Mucosa of rectum (tissue), 2 donors: Measurements from ENCODE around the gene OPCML.

Experiments used
- H3K27ac ChIP-seq, 2 donors: one replicate each; pipeline ENCODE4 v1.7.0; 2013; ENCODE audit warnings: inconsistent platforms in 2 of 2, low read depth in 2 of 2, low read length in 2 of 2
- H3K27me3 ChIP-seq, 2 donors: one replicate each; pipeline ENCODE4 v1.7.0; 2013; ENCODE audit warnings: low read length in 2 of 2; ENCODE audit not compliant: control insufficient read depth in 2 of 2, insufficient read depth in 2 of 2
- H3K36me3 ChIP-seq, 2 donors: one replicate each; pipeline ENCODE4 v1.7.0; 2013; ENCODE audit warnings: low read length in 2 of 2; ENCODE audit not compliant: control insufficient read depth in 2 of 2, insufficient read depth in 2 of 2
- H3K4me1 ChIP-seq, 2 donors: one replicate each; pipeline ENCODE4 v1.7.0; 2013; ENCODE audit warnings: low read length in 2 of 2, mild to moderate bottlenecking in 1 of 2; ENCODE audit not compliant: control insufficient read depth in 2 of 2, insufficient read depth in 2 of 2
- H3K4me3 ChIP-seq, 2 donors: one replicate each; pipeline ENCODE4 v1.7.0; 2013; ENCODE audit warnings: low read length in 2 of 2
- H3K9ac ChIP-seq, 2 donors: one replicate each; pipeline ENCODE4 v1.7.0; 2013; ENCODE audit warnings: low read length in 2 of 2, low read depth in 1 of 2, mild to moderate bottlenecking in 1 of 2
- H3K9me3 ChIP-seq, 2 donors: one replicate each; pipeline ENCODE4 v1.7.0; 2013; ENCODE audit warnings: low read length in 2 of 2; ENCODE audit not compliant: control insufficient read depth in 2 of 2
- donor health status: healthy.
- donor health status: Normal muscosa, but diverticular disease.

The OPCML gene

DNA sequence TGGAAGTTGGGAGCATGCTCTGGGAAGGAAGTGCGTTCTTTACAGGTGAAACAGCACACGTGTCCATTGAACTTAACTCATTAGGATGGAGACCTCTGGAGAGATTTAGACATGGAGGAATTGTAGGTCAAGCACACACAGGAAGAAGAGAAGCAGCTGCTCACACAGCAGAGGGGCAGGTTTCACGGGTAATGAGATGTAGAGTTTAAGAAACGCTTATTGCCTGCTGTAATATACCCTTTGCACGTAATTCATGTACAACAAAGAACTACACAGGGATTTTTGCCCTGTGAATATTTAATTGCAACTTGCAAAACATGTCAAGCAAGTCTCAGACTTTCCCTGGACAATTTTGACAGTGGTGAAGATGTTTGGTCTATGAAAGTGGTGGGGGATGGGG is 508.0 kb downstream of the OPCML start:
- H3K27me3 ChIP-seq, result no peaks in the 10 kb centered on the region

DNA sequence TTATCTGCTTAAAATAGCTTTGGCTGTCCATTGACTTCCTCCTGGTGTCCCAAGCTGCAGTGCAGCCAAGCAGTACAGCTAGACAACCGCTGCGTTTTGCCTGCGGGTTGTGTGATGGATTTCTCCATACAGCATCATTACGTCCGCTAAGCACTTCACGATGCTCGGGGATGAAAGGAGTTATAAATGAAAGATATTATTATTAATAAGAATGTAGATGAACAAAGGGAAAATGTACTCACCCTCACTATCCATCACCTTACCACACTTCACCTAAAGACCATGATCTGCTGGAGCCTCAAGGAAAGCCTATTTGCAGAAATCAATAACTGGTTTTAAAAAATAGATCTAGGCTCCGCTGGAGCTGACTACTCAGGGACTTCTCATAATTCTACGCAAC is 509.1 kb downstream of the OPCML start:
- Histone ChIP-seq H3K27me3 (no peaks in the 10 kb centered on the region), H3K36me3 (no peaks in the 10 kb centered on the region), H3K9ac (no peak overlapping the region), H3K27ac (no peak overlapping the region), H3K4me1 (no peaks in the 10 kb centered on the region), H3K9me3 (peaks cover 0 to 5% of the 10 kb centered on the region in 2 donors), H3K4me3 (no peak overlapping the region)

More for the DNA sequence above, 508.0 kb downstream of the OPCML start:
- Histone ChIP-seq H3K27ac (no peak overlapping the region), H3K4me1 (no peaks in the 10 kb centered on the region), H3K36me3 (no peaks in the 10 kb centered on the region), H3K9me3 (peaks cover 0 to 5% of the 10 kb centered on the region in 2 donors), H3K9ac (no peak overlapping the region), H3K4me3 (no peak overlapping the region)

DNA sequence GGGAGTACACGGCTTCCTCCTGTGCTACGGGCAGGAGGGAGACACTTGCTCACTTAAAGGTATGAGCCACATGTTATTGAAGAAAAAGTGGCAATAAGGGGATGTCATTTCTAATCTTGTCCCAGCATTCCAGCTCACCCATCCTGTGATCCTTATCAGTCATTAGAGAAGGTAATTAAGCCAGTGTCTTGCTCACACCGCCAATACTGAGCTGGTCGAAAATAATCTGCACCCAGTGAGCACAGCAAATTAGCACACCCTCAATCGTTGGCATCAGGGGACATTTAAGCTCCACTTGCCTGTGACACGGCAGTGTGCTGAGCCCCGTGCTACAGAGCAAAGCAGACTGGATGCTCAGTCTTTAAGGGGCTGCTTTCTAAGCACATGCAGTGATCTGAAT is 510.7 kb downstream of the OPCML start:
- H3K27me3 ChIP-seq, result no peaks in the 10 kb centered on the region

DNA sequence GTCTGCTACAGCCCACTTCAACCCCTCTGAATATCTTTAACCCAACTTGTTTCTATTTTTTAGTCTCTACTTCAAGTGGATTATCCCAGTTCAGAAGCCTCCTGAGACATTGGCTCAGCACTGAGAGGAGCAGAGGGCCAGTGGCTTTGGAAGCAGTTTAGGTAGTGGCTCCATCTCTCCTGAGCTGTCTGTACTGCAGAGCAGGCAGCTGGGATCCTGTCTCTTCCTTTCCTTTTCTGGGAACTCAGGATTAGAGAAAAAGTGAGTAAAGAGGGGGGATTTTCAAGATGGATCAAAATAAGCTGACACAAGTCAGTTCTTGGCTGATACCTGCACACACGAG is 512.0 kb downstream of the OPCML start:
- no peak overlapping the region for H3K9ac ChIP-seq
- no peaks in the 10 kb centered on the region for H3K27me3 ChIP-seq
- no peaks in the 10 kb centered on the region for H3K4me1 ChIP-seq
- H3K9me3 ChIP-seq, result no peaks in the 10 kb centered on the region
- no peak overlapping the region for H3K27ac ChIP-seq
- H3K36me3 ChIP-seq, result no peaks in the 10 kb centered on the region
- H3K4me3 ChIP-seq, result no peak overlapping the region

More for the DNA sequence above, 510.7 kb downstream of the OPCML start:
- H3K9me3 ChIP-seq, result no peaks in the 10 kb centered on the region
- no peaks in the 10 kb centered on the region for H3K36me3 ChIP-seq
- H3K4me3 ChIP-seq, result no peak overlapping the region
- no peak overlapping the region for H3K9ac ChIP-seq
- no peaks in the 10 kb centered on the region for H3K4me1 ChIP-seq
- no peak overlapping the region for H3K27ac ChIP-seq

DNA sequence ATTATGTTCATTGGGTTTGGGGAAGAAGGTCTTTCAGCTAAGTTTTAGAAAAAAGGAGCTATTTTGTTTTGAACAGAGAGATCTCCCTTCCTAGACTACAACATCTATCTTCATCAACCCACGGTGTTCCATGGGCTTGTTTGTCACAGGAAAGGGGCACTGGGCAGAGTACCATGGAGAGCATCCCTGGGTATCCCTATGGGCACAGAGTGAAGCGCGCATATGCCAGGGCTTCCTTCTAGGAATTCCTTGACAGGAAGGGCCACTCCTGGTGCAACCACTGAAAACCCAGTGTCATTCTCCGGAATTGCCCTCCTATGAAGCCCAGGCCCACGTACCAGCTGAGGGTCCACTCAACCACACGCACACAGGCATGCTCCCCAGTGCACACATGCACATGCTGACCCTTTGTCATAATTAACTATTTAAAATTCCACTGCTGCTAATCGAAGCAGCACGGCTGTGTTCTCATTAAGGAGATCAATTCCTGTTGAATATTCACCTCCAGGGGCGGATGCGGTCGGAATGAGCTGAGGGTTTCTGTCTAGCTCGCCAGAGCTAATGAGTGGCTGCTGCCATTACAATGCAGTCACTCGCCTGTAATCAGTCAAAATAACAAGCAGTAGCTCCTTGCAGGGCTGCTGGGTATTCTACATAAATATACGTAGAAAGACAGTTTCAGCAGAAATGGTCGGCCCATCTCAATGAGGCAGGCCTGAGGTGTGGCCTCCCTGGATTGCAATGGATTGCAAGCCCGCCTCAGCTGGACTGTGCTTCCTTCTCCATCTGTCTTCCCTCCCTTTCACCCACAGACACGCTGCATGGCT is 512.5 kb downstream of the OPCML start:
- H3K4me1 ChIP-seq, result no peaks in the 10 kb centered on the region
- no peaks in the 10 kb centered on the region for H3K9me3 ChIP-seq
- H3K4me3 ChIP-seq, result no peak overlapping the region
- H3K9ac ChIP-seq, result no peak overlapping the region
- H3K36me3 ChIP-seq, result no peaks in the 10 kb centered on the region
- no peak overlapping the region for H3K27ac ChIP-seq
- H3K27me3 ChIP-seq, result no peaks in the 10 kb centered on the region

DNA sequence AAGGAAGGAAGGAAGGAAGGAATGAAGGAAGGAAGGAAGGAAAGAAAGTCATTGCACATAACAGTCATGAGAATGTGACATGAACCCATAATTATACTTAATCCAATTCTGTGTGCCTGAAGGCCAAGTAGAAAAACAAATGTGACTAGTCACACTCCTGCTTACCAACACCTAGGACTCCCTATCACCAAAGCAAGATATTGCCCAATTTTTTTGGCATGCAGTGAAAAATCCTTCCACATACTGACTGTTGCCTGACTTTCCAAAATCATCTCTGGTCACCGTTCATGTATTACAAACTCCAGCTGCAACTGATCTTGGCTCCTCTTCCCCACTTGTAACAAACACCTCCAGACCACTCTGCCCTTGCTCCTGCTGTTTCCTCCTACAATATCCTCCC is 516.8 kb downstream of the OPCML start:
- no peaks in the 10 kb centered on the region for H3K36me3 ChIP-seq
- H3K4me3 ChIP-seq, result no peak overlapping the region
- H3K27me3 ChIP-seq, result no peaks in the 10 kb centered on the region
- no peak overlapping the region for H3K27ac ChIP-seq
- H3K4me1 ChIP-seq, result no peaks in the 10 kb centered on the region
- no peak overlapping the region for H3K9ac ChIP-seq
- H3K9me3 ChIP-seq, result no peaks in the 10 kb centered on the region

DNA sequence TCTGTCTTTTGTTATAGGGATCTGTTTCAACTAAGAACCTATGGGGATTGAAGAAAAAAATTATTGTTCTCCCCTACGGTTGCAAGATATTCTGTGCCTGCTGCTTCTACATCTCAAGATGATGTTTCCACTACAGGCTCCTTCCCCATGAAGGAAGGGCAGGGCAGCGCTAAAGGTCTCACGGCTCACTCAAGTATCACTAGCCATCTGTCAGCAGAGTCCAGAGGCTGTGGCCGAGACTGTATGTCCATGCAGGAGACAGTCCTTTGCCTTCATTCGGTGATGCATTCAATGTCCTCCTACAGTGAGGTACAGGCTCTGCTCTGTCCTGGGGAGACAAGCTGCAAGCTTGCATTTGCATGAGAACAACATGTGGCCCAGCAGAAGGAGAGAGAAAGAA is 518.0 kb downstream of the OPCML start:
- H3K9ac ChIP-seq, result no peak overlapping the region
- no peaks in the 10 kb centered on the region for H3K36me3 ChIP-seq
- no peaks in the 10 kb centered on the region for H3K9me3 ChIP-seq
- no peaks in the 10 kb centered on the region for H3K27me3 ChIP-seq
- H3K27ac ChIP-seq, result no peak overlapping the region
- H3K4me1 ChIP-seq, result no peaks in the 10 kb centered on the region
- no peak overlapping the region for H3K4me3 ChIP-seq

DNA sequence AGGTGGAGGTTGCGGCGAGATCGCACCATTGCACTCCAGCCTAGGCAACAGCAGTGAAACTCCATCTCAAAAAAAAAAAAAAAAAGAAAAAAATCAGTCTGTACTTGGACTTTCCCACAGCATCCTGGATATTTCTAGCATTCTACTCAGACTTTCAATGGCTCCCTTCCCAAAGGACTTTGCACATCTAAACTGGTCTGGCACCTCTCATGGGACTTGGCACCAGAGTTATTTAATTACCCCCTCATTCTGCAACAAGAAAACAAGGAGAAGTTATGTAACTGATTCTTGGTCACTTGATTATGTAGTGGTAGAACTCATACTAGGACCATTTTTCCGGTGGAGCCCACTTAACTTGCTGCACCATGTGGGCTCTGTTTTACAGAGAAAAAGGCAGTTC is 519.5 kb downstream of the OPCML start:
- H3K4me1 ChIP-seq, result no peaks in the 10 kb centered on the region
- H3K9me3 ChIP-seq, result no peaks in the 10 kb centered on the region
- no peak overlapping the region for H3K4me3 ChIP-seq
- H3K27ac ChIP-seq, result no peak overlapping the region
- no peaks in the 10 kb centered on the region for H3K36me3 ChIP-seq
- no peaks in the 10 kb centered on the region for H3K27me3 ChIP-seq
- no peak overlapping the region for H3K9ac ChIP-seq

DNA sequence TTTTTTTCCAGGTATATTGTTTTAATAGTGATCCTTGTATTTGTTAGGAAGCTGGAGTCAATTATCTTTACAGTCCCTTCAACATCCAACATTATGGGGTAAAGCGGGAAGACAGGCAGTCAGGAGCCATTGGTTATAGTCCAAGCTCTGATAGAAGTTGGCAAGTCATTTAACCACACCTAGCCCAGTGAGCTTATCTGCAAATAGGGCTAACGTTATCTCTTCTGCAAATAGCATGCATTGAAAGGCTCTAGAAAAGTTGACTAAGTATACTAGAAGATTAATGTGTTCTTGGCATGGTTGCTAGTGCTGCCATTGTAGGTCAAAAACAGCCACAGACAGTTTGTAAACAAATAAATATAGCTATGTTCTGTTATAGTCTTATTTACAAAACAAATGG is 520.7 kb downstream of the OPCML start:
- H3K27ac ChIP-seq, result no peak overlapping the region
- no peaks in the 10 kb centered on the region for H3K36me3 ChIP-seq
- H3K4me1 ChIP-seq, result no peaks in the 10 kb centered on the region
- H3K27me3 ChIP-seq, result no peaks in the 10 kb centered on the region
- H3K9me3 ChIP-seq, result no peaks in the 10 kb centered on the region
- H3K4me3 ChIP-seq, result no peak overlapping the region
- H3K9ac ChIP-seq, result no peak overlapping the region

DNA sequence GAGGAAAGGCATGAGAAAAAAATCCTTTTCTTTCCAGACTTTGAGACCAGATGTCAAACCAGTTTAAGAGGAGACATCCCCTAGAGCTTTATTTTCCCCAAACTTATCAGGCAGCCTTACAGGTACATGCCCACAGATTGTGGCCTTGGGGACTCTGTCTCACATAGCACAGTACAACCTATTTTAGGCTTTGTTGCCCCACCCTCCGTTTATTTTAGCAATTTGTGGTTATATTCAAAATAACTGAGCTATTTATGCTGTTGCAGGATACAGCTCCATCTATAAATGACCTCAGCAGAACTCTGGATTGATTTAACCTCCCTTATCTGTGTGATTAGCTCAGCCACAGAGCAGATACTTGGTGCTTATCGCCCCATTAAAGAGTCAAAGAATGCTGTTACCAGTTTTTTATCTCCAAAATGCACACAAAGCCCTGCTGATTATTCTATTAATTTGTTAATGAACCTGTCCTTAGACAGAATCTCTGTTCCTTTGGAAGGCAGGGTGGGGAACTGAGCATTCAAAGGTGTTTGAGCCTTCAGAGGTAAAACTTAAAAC is 525.2 kb downstream of the OPCML start:
- Histone ChIP-seq H3K36me3 (no peaks in the 10 kb centered on the region), H3K4me1 (no peaks in the 10 kb centered on the region), H3K4me3 (no peak overlapping the region), H3K27me3 (no peaks in the 10 kb centered on the region), H3K27ac (no peak overlapping the region), H3K9me3 (no peaks in the 10 kb centered on the region), H3K9ac (no peak overlapping the region)
